ENCODE results near the gene TBC1D4.
A peak's percentile ranks its signal among the peaks of the same experiment; 100 is the strongest.

The TBC1D4 gene

DNA sequence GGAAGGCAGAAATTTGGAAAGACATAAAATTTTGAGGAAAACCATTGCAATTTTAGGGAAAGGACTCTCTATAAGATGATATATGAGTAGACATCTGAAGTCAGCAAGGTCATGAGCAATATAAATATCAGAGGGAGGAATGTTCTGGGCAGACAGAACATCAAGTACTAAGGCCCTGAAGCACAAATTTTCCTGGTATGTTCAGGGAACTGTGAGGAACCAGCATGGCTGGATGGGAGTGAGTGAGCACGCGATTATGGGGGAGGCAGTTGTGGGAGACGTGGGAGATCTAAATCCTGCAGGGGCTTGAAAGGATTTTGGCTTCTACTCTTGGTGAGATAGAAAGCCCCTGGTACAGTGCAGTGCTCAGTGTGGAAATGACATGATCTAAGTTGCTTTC, 112.0 kb downstream of the TBC1D4 start:
- Mint-ChIP-seq H3K36me3 (no peaks in the 10 kb centered on the region), H3K4me3 (no peak overlapping the region), H3K27me3 (no peaks in the 10 kb centered on the region), H3K4me1 (peaks cover 6% of the 10 kb centered on the region), H3K9me3 (no peaks in the 10 kb centered on the region), H3K27ac (no peak overlapping the region)
- DNase-seq (ENCODE audit: low spot score in 2 of 2) (no peak), ATAC-seq (ENCODE audit: low read depth) (no peak)

DNA sequence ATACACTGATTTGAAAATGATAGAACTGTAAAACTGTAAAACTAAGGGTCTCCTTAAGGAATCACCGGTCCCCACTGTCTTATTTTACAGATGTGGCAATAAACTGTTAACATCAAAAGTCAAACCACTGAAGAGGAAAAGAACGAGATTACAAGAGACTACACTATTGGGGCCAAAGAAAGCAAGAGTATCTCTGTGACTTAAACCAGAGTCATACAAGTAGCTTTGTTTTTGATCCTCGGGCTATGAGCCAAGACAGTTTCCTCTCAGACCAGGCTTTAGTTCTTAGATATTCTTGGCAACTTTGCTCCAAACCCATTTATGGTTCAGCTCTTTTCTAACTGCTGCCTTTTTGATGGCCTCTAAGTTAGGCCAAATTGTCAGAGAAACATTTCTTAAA, 113.8 kb downstream of the TBC1D4 start:
- Mint-ChIP-seq H3K27ac (no peak overlapping the region), H3K4me1 (peaks cover 6% of the 10 kb centered on the region), H3K36me3 (no peaks in the 10 kb centered on the region), H3K27me3 (peaks cover 1% of the 10 kb centered on the region), H3K4me3 (no peak overlapping the region), H3K9me3 (no peaks in the 10 kb centered on the region)
- no peak for DNase-seq (ENCODE audit: low spot score in 2 of 2)
- no peak for ATAC-seq (ENCODE audit: low read depth)

DNA sequence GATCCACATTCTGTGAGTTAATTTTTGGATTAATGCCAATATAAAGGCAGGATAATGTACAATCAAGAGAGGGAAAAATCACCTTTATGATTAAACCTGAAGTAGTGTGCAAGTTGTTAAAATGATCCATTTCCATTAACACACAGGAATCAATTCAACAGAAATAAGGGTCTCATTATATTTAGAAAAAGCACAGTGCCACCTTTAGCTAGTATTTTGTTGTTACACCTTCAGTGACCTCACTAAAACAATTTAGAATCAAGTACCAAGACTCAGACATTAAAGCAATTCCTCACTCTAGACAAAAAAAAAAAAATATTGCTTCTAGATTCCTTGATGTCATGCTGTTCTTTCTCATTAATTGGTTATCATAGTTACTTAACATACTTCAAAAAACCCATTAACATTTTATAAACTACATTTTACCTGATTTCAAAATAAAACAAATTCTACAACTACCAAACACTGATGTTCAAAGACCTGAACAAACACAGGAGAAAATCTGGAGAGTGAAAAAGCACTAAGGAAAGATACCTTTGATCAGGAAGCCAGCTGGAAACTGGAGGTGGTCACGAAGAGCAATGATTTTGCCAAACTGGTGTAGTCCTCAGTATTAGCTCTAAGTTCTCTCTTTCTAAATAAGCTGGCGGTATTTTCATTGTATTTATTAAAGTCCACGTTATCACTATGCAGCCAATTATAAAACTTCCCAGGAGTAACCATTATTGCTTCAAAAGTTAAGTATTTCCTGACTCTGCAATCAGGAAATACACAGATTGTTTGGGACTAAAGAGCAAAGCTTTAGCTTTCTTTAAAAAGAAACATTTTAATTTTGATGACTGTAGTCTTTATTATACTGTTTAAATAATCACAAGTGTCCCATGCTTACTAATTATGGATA, 115.3 kb downstream of the TBC1D4 start:
- no peaks in the 10 kb centered on the region for H3K36me3 Mint-ChIP-seq
- no peaks in the 10 kb centered on the region for H3K9me3 Mint-ChIP-seq
- ATAC-seq (ENCODE audit: low read depth): no peak
- no peak overlapping the region for H3K27ac Mint-ChIP-seq
- no peak for DNase-seq (ENCODE audit: low spot score in 2 of 2)
- no peak overlapping the region for H3K4me3 Mint-ChIP-seq
- peaks cover 4% of the 10 kb centered on the region for H3K27me3 Mint-ChIP-seq
- H3K4me1 Mint-ChIP-seq: peaks cover 6% of the 10 kb centered on the region

DNA sequence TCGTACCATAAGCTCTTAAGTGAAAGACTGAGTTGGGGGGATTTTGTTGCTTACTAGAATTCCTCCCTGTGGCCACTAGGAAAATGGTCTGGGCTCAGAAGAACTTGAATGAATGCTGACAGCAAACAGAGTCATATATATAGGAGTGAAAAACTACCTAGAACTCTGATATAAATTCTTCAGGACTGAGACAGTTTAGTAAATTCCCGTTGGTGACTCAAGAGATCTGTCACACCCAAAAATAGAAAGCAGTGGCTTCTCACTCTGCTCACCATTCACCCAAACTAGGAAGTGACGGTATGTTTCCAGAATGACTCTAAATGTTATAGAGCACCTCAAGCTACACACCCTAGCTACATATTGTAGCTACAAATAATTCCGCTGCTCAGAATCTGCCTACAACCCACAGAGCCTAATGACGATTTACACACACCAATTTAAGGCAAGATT, 116.2 kb downstream of the TBC1D4 start:
- Mint-ChIP-seq H3K4me1 (peaks cover 6% of the 10 kb centered on the region), H3K27ac (no peak overlapping the region), H3K27me3 (peaks cover 5% of the 10 kb centered on the region), H3K36me3 (no peaks in the 10 kb centered on the region), H3K9me3 (no peaks in the 10 kb centered on the region), H3K4me3 (no peak overlapping the region)
- DNase-seq (ENCODE audit: low spot score in 2 of 2): no peak
- ATAC-seq (ENCODE audit: low read depth): peak; percentile 37

DNA sequence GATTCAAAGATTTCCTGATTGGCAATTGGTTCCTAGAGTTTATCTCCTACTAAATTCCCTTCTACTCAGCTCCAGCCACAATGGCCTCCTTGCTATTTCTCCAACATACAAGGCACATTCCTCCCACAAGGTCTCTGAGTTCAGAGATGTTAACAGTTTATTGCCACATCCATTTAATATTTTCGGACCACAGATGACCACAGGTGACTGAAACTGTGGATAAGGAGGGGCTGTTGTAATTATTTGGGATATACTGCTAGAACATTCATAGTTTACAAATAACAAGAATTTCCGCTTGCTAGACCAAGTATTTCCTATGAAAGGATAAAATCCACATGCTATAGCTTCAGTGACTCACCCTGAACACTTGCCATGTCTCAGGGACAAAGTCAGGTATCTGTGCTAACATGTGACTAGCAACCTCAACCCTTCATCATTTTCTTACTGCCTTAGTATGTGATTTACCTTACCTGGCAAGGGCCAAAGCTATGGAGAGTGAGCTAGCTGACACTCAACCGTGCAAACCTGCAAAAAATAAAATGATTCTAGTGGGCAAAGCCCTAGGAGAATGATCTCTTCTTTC, 117.7 kb downstream of the TBC1D4 start:
- ATAC-seq (ENCODE audit: low read depth): no peak
- Mint-ChIP-seq H3K4me1 (peaks cover 6% of the 10 kb centered on the region), H3K27me3 (peaks cover 5% of the 10 kb centered on the region), H3K4me3 (no peak overlapping the region), H3K9me3 (no peaks in the 10 kb centered on the region), H3K36me3 (no peaks in the 10 kb centered on the region), H3K27ac (no peak overlapping the region)
- no peak for DNase-seq (ENCODE audit: low spot score in 2 of 2)

DNA sequence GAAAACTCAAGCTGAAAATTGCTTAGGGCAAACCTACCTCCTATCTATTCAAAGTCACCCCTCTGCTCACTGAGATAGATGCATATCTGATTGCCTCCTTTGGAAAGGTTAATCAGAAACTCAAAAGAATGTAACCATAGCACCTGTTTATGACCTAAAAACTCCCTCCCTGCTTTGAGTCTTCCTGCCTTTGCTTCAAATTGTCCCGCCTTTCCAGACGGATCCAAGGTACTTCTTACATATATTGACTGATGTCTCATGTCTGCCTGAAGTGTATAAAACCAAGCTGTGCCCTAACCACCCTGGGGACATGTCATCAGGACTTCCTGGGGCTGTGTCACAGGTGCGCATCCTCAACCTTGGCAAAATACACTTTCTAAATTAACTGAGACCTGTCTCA, 118.6 kb downstream of the TBC1D4 start:
- H3K9me3 Mint-ChIP-seq: no peaks in the 10 kb centered on the region
- H3K4me1 Mint-ChIP-seq: peaks cover 6% of the 10 kb centered on the region
- H3K36me3 Mint-ChIP-seq: no peaks in the 10 kb centered on the region
- ATAC-seq (ENCODE audit: low read depth) (no peak), DNase-seq (ENCODE audit: low spot score in 2 of 2) (no peak)
- H3K4me3 Mint-ChIP-seq: no peak overlapping the region
- peaks cover 5% of the 10 kb centered on the region for H3K27me3 Mint-ChIP-seq
- no peak overlapping the region for H3K27ac Mint-ChIP-seq

DNA sequence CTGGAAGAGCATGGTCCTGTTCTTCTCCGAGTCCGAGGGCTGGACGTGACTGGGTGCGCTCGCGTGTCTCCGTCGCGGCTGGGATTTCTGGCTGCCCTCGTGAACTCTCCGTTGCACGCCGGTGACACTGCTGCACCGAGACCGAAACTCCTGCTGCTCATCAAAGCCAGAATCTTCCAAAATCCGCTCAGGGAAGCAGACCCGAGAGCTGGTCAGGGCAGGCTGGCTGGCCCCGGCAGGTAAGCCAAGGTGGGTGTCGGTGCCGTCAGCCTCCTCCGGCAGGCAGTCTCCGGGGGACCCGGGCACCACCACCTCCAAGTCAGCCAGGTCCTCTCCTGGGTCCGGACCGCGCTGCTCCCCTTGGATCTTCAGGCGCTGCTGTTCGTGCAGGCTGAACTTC, 119.9 kb downstream of the TBC1D4 start:
- no peak overlapping the region for H3K27ac Mint-ChIP-seq
- no peaks in the 10 kb centered on the region for H3K9me3 Mint-ChIP-seq
- DNase-seq (ENCODE audit: low spot score in 2 of 2) (no peak), ATAC-seq (ENCODE audit: low read depth) (no peak)
- peaks cover 6% of the 10 kb centered on the region for H3K4me1 Mint-ChIP-seq
- no peaks in the 10 kb centered on the region for H3K36me3 Mint-ChIP-seq
- H3K27me3 Mint-ChIP-seq: peaks cover 5% of the 10 kb centered on the region
- H3K4me3 Mint-ChIP-seq: no peak overlapping the region

DNA sequence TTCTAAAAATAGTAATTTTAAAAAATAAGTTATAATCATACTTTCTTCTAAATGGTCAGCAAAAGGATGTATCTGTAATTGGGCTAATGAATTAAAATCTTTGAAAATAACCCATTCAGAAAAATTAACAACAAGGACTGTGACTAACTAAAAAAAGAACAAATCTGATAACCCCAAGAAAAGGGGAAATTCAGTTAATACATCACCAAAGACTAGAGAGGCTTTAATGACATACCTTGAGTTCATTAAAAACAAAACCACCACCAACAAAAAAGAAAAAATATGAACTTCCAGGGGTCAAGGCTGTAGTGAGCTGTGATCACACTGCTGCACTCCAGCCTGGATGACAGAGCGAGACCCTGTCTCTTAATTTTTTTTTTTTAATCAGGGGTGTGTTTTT, 121.8 kb downstream of the TBC1D4 start:
- Mint-ChIP-seq H3K36me3 (no peaks in the 10 kb centered on the region), H3K27me3 (peaks cover 5% of the 10 kb centered on the region), H3K4me1 (peaks cover under 1% of the 10 kb centered on the region), H3K9me3 (no peaks in the 10 kb centered on the region), H3K27ac (no peak overlapping the region), H3K4me3 (no peak overlapping the region)
- ATAC-seq (ENCODE audit: low read depth) (no peak), DNase-seq (ENCODE audit: low spot score in 2 of 2) (no peak)

DNA sequence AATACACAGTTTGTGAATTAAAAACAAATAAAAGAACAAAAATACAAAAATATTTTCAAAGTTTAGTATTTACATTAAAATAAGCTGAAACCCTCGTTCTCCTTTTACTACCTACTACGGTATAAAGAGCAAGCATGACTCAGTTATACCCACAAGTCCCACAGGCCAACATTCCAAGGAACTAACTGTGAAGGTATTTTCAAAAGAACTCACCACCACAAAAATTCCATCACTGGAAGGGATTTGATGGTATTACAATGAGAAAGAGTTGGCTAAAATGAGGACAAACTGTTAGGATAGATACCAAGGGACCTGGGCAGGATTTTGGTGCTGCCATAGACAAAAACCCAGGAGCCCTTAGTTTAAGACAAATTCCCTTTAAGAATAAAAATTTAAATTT, 122.7 kb downstream of the TBC1D4 start:
- Mint-ChIP-seq H3K4me1 (no peaks in the 10 kb centered on the region), H3K27ac (no peak overlapping the region), H3K9me3 (no peaks in the 10 kb centered on the region), H3K36me3 (no peaks in the 10 kb centered on the region), H3K4me3 (no peak overlapping the region), H3K27me3 (peaks cover 5% of the 10 kb centered on the region)
- no peak for DNase-seq (ENCODE audit: low spot score in 2 of 2)
- ATAC-seq (ENCODE audit: low read depth): no peak

DNA sequence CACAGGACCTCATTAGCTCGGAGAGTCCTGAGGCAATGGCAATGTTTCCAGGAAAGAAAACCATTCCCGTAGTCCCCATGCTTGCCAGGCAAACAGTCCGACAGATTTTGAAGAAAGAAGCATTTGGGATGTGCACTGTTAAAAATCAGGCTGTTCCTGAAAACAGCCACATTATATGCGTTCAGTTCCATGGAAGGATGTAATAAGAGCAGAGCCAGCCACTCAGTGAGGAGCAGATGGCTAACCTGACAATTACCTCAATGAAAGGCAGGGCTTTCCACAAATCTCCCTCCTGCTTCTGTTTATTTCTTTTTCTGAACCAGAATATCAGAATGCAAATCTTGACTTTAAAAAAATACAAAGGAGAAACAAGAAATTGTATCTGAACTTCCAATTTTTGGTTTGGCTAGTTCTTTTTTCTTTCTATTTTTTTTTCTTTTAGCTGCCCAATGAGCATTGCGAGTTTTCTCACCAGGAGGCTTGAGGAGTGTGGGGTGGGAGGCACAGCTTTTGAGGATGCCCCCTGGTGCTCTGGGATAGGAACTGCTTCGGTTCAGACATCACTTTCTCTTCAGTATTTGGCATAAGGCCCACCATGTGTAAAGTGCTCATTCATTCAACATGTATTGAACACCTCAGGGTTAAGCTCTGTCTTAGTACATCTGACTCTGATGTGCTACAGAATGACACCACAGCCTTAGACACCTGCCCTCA, 124.2 kb downstream of the TBC1D4 start:
- Mint-ChIP-seq H3K9me3 (no peaks in the 10 kb centered on the region), H3K27ac (no peak overlapping the region), H3K4me3 (no peak overlapping the region), H3K36me3 (no peaks in the 10 kb centered on the region), H3K4me1 (no peaks in the 10 kb centered on the region), H3K27me3 (peaks cover 7% of the 10 kb centered on the region)
- peak in 1 of 2 donors; percentile 27 for DNase-seq (ENCODE audit: low spot score in 2 of 2)
- ATAC-seq (ENCODE audit: low read depth): peak; percentile 89

DNA sequence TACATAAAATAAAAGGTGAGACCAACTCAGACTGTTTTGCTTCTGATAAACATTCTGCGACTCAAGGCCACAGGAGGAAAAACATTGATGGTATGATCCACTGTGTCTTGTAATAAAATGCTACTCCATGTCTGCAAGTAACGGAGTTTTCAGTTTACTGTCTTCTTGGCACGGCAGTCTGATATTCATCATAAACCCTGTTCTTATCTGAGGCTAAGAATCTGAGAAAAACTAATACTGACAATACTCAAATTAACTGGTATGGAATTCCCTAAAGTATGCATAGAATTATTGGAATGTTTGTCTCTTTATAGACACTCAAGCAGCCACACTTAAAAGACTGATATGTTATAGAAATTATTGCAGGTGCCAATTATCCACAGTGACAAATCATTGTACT, 125.5 kb downstream of the TBC1D4 start:
- no peak for DNase-seq (ENCODE audit: low spot score in 2 of 2)
- H3K9me3 Mint-ChIP-seq: no peaks in the 10 kb centered on the region
- no peaks in the 10 kb centered on the region for H3K36me3 Mint-ChIP-seq
- H3K27me3 Mint-ChIP-seq: peaks cover 3% of the 10 kb centered on the region
- ATAC-seq (ENCODE audit: low read depth): no peak
- H3K4me1 Mint-ChIP-seq: no peaks in the 10 kb centered on the region
- H3K27ac Mint-ChIP-seq: no peak overlapping the region
- no peak overlapping the region for H3K4me3 Mint-ChIP-seq

DNA sequence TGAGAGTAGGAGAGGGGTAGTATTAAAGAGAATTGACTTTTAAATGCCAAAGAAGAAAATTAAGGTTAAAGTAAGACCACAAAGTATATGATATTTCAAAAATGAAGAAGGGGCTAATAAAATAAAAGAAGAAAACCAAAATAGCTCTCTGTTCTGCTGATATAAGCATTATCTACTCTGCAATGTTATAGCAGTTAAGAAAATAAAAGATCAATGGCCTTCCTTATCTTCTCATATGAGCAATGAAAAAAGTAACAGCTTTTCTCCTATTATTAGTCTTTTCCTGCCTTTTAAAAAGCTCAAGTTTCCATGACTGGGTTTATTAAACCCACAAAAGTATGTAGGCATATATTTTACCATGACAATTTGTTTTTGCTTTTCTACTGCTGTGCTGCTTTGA, 126.4 kb downstream of the TBC1D4 start:
- no peaks in the 10 kb centered on the region for H3K9me3 Mint-ChIP-seq
- H3K36me3 Mint-ChIP-seq: no peaks in the 10 kb centered on the region
- DNase-seq (ENCODE audit: low spot score in 2 of 2) (no peak), ATAC-seq (ENCODE audit: low read depth) (no peak)
- H3K4me1 Mint-ChIP-seq: no peaks in the 10 kb centered on the region
- peaks cover 3% of the 10 kb centered on the region for H3K27me3 Mint-ChIP-seq
- no peak overlapping the region for H3K27ac Mint-ChIP-seq
- H3K4me3 Mint-ChIP-seq: no peak overlapping the region

DNA sequence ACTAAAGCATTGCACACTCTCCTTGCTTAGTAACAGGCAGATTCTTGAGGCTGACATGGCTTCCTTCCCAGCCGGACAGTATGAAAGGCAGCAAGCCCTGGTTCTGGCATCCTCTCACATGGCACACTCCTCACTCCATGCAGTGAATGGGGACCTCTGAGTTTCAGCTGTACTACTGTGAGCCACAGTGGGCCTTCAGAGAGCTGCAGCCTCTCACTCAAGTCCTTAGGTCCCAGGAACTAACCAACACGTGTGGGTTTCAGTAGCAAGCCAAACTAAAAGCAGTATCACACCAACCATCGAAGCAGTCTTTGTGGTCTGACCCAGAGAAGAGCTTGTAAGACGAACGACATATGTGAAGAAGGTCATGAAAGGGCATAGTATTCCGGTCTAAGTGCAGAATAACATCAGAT, 128.2 kb downstream of the TBC1D4 start:
- Mint-ChIP-seq H3K36me3 (no peaks in the 10 kb centered on the region), H3K27ac (no peak overlapping the region), H3K4me1 (no peaks in the 10 kb centered on the region), H3K9me3 (no peaks in the 10 kb centered on the region), H3K27me3 (peaks cover 3% of the 10 kb centered on the region), H3K4me3 (no peak overlapping the region)
- no peak for ATAC-seq (ENCODE audit: low read depth)
- no peak for DNase-seq (ENCODE audit: low spot score in 2 of 2)

DNA sequence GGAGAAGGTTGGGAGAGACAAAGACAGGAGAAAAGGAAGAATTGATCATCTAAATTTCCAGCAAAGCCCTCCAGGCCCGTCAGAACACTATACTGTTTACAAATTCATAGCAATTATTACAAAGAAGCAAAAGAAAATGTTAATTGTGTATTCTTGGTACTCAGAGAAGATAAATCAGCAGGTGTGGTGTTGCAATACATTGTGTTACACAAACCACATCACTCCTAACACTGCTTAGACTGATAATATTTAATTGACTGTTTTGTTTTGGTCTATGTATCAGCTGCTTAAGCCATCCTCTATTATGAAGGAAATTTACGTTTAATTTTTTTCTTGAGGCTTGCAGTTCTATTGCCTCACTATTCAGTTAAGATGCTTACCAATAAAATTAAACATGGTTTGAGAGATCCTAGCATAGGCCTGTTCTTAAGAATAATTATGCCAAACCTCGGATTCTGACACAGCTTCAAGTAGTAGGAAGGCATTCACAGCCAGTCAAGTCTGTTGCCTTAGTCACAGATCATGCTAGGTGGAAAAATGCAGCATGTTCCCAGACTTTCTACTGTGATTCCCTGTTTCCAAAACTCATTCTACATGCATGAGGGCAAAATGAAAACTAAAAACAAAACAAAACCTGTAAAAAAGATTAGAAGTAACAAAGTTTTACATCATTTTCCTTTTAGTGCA, 129.2 kb downstream of the TBC1D4 start:
- no peak overlapping the region for H3K4me3 Mint-ChIP-seq
- peaks cover 3% of the 10 kb centered on the region for H3K27me3 Mint-ChIP-seq
- H3K4me1 Mint-ChIP-seq: no peaks in the 10 kb centered on the region
- DNase-seq (ENCODE audit: low spot score in 2 of 2) (no peak), ATAC-seq (ENCODE audit: low read depth) (no peak)
- H3K9me3 Mint-ChIP-seq: no peaks in the 10 kb centered on the region
- no peak overlapping the region for H3K27ac Mint-ChIP-seq
- no peaks in the 10 kb centered on the region for H3K36me3 Mint-ChIP-seq
